ENCODE data around the gene POPDC3.
A peak's percentile ranks its signal among the peaks of the same experiment; 100 is the strongest.

DNA sequence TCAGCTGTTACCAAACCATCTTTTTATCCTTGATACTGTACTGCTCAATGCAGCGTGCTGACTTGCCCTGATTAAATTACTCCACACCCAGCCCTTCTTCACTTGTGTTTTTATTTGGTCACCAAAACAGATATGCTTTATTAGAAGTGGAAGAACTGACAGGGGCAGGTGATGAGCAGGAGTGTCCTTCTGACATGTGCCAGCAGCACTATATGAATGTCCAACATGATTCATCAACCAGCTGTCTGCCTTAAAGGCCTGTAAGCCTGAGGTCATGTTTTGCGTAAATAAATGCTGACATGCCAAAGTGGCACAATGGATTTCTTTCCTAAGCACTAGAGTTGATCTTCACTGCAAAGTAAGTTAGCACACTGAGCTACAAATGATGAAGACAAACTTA, 15.4 kb downstream of the POPDC3 start:
- TF ChIP-seq REST (IDR thresholded peaks at IDR 0.05; ENCODE audit: insufficient read depth in 1 of 2, low read depth in 2 of 2, low read length in 2 of 2): no peak
- no peak for TF ChIP-seq TAF1 (IDR thresholded peaks at IDR 0.05; ENCODE audit: borderline replicate concordance, insufficient read depth, low read length)
- 0 out of 2 replicates have a peak, but pooled peaks have one; percentile 52 for TF ChIP-seq SIN3A (IDR thresholded peaks at IDR 0.05; ENCODE audit: borderline replicate concordance, insufficient read depth, low read length)
